ENCODE data around the gene CHST1. TPM values are rescaled to one million over a fixed set of nuclear protein-coding genes. Genes with fewer than 3 reads are reported as not detected.
A peak's percentile ranks its signal among the peaks of the same experiment; 100 is the strongest.

Gene CHST1
- polyA plus RNA-seq, 3 donors = not detected

DNA sequence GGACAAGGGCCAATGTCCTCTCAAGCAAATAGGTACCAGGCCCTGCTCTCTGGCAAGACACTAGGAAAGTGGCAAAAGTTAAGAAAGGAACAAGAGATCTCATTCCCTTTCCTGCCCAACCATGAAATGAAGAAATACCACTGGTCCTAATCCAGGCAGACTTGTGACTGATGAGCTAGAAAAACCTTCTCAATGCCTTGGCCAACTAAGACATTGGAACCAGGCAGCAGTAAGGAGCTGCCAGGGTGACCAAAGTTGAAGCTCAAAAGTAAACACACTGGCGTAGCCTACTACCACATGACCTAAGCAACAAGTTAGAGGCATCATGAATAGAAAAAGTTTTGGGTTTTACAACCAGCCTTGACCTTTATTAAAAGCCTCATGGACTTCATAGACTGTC, 45.1 kb upstream of the CHST1 start:
- Histone ChIP-seq H3K9ac (ENCODE audit: insufficient read depth, low read length, poor library complexity, severe bottlenecking) (no peak overlapping the region), H3K27ac (ENCODE audit: low read depth in 1 of 2, low read length in 2 of 2) (no peak overlapping the region), H4K20me1 (ENCODE audit: insufficient read depth, low read length) (no peaks in the 10 kb centered on the region), H3K4me1 (ENCODE audit: control insufficient read depth in 1 of 2, insufficient read depth in 2 of 2, low read length in 2 of 2) (no peaks in the 10 kb centered on the region), H3K36me3 (replicated peaks in 1 of 2; ENCODE audit: control insufficient read depth in 1 of 2, insufficient read depth in 2 of 2, low read length in 2 of 2) (no peaks in the 10 kb centered on the region), H3K27me3 (ENCODE audit: control insufficient read depth in 2 of 2, insufficient read depth in 2 of 2, low read length in 2 of 2) (peaks cover 13 to 25% of the 10 kb centered on the region in 2 donors), H2AFZ (ENCODE audit: insufficient read depth, low read depth, low read length, poor library complexity, severe bottlenecking) (no peak overlapping the region), H3K4me3 (replicated peaks in 1 of 3; ENCODE audit: low read depth in 2 of 3, low read length in 3 of 3) (no peak overlapping the region), H3K79me2 (ENCODE audit: insufficient read depth, low read length) (no peaks in the 10 kb centered on the region), H3K4me2 (replicated peaks; ENCODE audit: extremely low read depth, low read length, poor library complexity, severe bottlenecking) (no peak overlapping the region), H3K9me3 (replicated peaks in 1 of 2; ENCODE audit: control insufficient read depth in 1 of 2, insufficient read depth in 1 of 2, low read length in 2 of 2) (no peaks in the 10 kb centered on the region)
- H3K4me3 Mint-ChIP-seq = no peak overlapping the region
- H3K9me3 Mint-ChIP-seq = peaks cover 0 to 3% (median 0%) of the 10 kb centered on the region in 7 donors
- no peak for TF ChIP-seq CTCF (IDR thresholded peaks at IDR 0.05)
- WGBS (ENCODE audit: insufficient coverage) = no CpG with 5 or more reads among the region's 1 CpG
- intact Hi-C loops (cut with micrococcal nuclease) = no loop called here
- no peaks in the 10 kb centered on the region for H3K36me3 Mint-ChIP-seq
- peaks cover 23 to 34% (median 23%) of the 10 kb centered on the region in 3 donors for H3K27me3 Mint-ChIP-seq (ENCODE audit: low read depth in 3 of 3)
- DNase-seq = no peak
- no peak overlapping the region for H3K27ac Mint-ChIP-seq
- H3K4me1 Mint-ChIP-seq = no peaks in the 10 kb centered on the region

DNA sequence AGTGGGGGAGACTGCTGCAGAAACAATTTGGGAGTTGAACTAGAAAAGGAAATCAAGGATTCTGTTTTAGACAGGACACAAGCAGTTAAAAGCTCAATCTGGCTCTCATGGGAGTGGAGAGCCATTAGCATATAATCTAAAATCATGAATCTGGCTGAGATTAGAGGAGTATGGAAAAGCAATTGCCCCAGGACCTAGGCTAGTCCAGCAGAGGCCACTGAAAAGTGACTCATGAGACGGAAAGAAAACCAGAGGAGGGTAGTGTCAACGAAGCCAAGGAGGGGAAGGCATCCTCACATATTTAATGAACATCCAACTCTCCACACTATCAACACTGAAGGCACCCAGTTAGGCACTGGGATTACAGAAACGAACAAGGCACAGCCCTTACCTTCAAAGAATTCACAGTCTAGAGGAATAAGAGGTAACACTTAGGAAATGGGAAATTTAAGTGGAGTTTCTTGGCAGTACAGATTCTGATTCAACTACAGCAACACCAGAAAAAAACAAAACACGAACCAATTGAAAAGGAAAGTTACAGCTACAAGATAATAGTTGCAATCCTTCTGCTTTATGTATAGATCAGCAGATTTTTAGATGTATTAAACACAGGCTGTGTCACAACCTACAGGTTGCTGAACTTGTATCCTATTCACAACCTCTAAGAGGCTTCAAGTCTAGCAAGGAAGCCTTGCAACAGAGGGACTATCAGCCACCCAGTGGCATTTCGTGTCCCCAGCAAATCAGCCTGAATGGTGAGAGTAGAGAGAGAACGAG, 43.7 kb upstream of the CHST1 start:
- H3K9ac ChIP-seq (ENCODE audit: insufficient read depth, low read length, poor library complexity, severe bottlenecking) = no peak overlapping the region
- H3K9me3 ChIP-seq (replicated peaks in 1 of 2; ENCODE audit: control insufficient read depth in 1 of 2, insufficient read depth in 1 of 2, low read length in 2 of 2) = no peaks in the 10 kb centered on the region
- no peak overlapping the region for H3K4me2 ChIP-seq (replicated peaks; ENCODE audit: extremely low read depth, low read length, poor library complexity, severe bottlenecking)
- H3K27ac Mint-ChIP-seq = no peak overlapping the region
- H3K4me1 ChIP-seq (ENCODE audit: control insufficient read depth in 1 of 2, insufficient read depth in 2 of 2, low read length in 2 of 2) = no peaks in the 10 kb centered on the region
- no peaks in the 10 kb centered on the region for H3K36me3 Mint-ChIP-seq
- H3K4me1 Mint-ChIP-seq = no peaks in the 10 kb centered on the region
- H2AFZ ChIP-seq (ENCODE audit: insufficient read depth, low read depth, low read length, poor library complexity, severe bottlenecking) = no peak overlapping the region
- H3K9me3 Mint-ChIP-seq = peaks cover 0 to 3% (median 0%) of the 10 kb centered on the region in 7 donors
- no CpG with 5 or more reads among the region's 6 CpGs for WGBS (ENCODE audit: insufficient coverage)
- no peaks in the 10 kb centered on the region for H4K20me1 ChIP-seq (ENCODE audit: insufficient read depth, low read length)
- peaks cover 22 to 29% (median 25%) of the 10 kb centered on the region in 3 donors for H3K27me3 Mint-ChIP-seq (ENCODE audit: low read depth in 3 of 3)
- no peak for DNase-seq
- no peak overlapping the region for H3K27ac ChIP-seq (ENCODE audit: low read depth in 1 of 2, low read length in 2 of 2)
- TF ChIP-seq CTCF (IDR thresholded peaks at IDR 0.05) = no peak
- peak overlapping the region in 1 of 2 donors; percentile 7 for H3K4me3 Mint-ChIP-seq
- no peaks in the 10 kb centered on the region for H3K79me2 ChIP-seq (ENCODE audit: insufficient read depth, low read length)
- no peak overlapping the region for H3K4me3 ChIP-seq (replicated peaks in 1 of 3; ENCODE audit: low read depth in 2 of 3, low read length in 3 of 3)
- intact Hi-C loops (cut with micrococcal nuclease) = no loop called here
- peaks cover 13 to 25% of the 10 kb centered on the region in 2 donors for H3K27me3 ChIP-seq (ENCODE audit: control insufficient read depth in 2 of 2, insufficient read depth in 2 of 2, low read length in 2 of 2)
- H3K36me3 ChIP-seq (replicated peaks in 1 of 2; ENCODE audit: control insufficient read depth in 1 of 2, insufficient read depth in 2 of 2, low read length in 2 of 2) = no peaks in the 10 kb centered on the region
